ENCODE results near the gene DOCK3.
"Not testable (repeated sequence)": the region's sequence is repeated elsewhere in the genome, so short reads cannot be mapped to it uniquely, and the experiment has no call there.

Gene DOCK3

GRCh38 chr3:50805321-50805720, 130.6 kb downstream of the DOCK3 start:
- no peak for DNase-seq (ENCODE audit: low read depth in 3 of 3)

- no peak for DNase-seq (ENCODE audit: low read depth in 3 of 3)
These were observed 131.3 kb downstream of the DOCK3 start for GRCh38 chr3:50806031-50806430.

GRCh38 chr3:50806806-50807205, 132.1 kb downstream of the DOCK3 start:
- no peak for DNase-seq (ENCODE audit: low read depth in 3 of 3)

- no peak for DNase-seq (ENCODE audit: low read depth in 3 of 3)
These were observed 132.5 kb downstream of the DOCK3 start for GRCh38 chr3:50807266-50807665.

GRCh38 chr3:50811893-50812292, 137.2 kb downstream of the DOCK3 start:
- DNase-seq (ENCODE audit: low read depth in 3 of 3): no peak

GRCh38 chr3:50815844-50816243, 141.1 kb downstream of the DOCK3 start:
- DNase-seq (ENCODE audit: low read depth in 3 of 3): no peak

GRCh38 chr3:50816894-50817293, 142.2 kb downstream of the DOCK3 start:
- no peak for DNase-seq (ENCODE audit: low read depth in 3 of 3)

GRCh38 chr3:50817756-50818529, 143.2 kb downstream of the DOCK3 start:
- DNase-seq (ENCODE audit: low read depth in 3 of 3): no peak

- no peak for DNase-seq (ENCODE audit: low read depth in 3 of 3)
These were observed 145.2 kb downstream of the DOCK3 start for GRCh38 chr3:50819882-50820281.

- no peak for DNase-seq (ENCODE audit: low read depth in 3 of 3)
These were observed 151.1 kb downstream of the DOCK3 start for GRCh38 chr3:50825841-50826240.

- DNase-seq (ENCODE audit: low read depth in 3 of 3): no peak
These were observed 155.7 kb downstream of the DOCK3 start for GRCh38 chr3:50830451-50830850.

- DNase-seq (ENCODE audit: low read depth in 3 of 3): not testable (repeated sequence)
These were observed 156.3 kb downstream of the DOCK3 start for GRCh38 chr3:50831009-50831408.

- DNase-seq (ENCODE audit: low read depth in 3 of 3): no peak
These were observed 166.3 kb downstream of the DOCK3 start for GRCh38 chr3:50840983-50841489.

GRCh38 chr3:50848308-50848707, 173.6 kb downstream of the DOCK3 start:
- no peak for DNase-seq (ENCODE audit: low read depth in 3 of 3)

- DNase-seq (ENCODE audit: low read depth in 3 of 3): no peak
These were observed 176.1 kb downstream of the DOCK3 start for GRCh38 chr3:50850639-50851511.

- no peak for DNase-seq (ENCODE audit: low read depth in 3 of 3)
These were observed 179.2 kb downstream of the DOCK3 start for GRCh38 chr3:50853936-50854335.

- DNase-seq (ENCODE audit: low read depth in 3 of 3): no peak
These were observed 187.5 kb downstream of the DOCK3 start for GRCh38 chr3:50862221-50862620.

GRCh38 chr3:50873376-50874157, 198.8 kb downstream of the DOCK3 start:
- DNase-seq (ENCODE audit: low read depth in 3 of 3): no peak

GRCh38 chr3:50874876-50875275, 200.1 kb downstream of the DOCK3 start:
- not testable (repeated sequence) for DNase-seq (ENCODE audit: low read depth in 3 of 3)

GRCh38 chr3:50876947-50877346, 202.2 kb downstream of the DOCK3 start:
- no peak for DNase-seq (ENCODE audit: low read depth in 3 of 3)

GRCh38 chr3:50882733-50883132, 208.0 kb downstream of the DOCK3 start:
- DNase-seq (ENCODE audit: low read depth in 3 of 3): not testable (repeated sequence)

- no peak for DNase-seq (ENCODE audit: low read depth in 3 of 3)
These were observed 209.0 kb downstream of the DOCK3 start for GRCh38 chr3:50883755-50884154.

Measured in stimulated activated CD4-positive, alpha-beta T cell treated with anti-CD3 and anti-CD28 coated beads, TNF-alpha, amount 100 ng/mL, for 24 hours (primary cell).